GM18867 (cell line): ENCODE measurements around the gene TBC1D12.
"Not testable (repeated sequence)": the region's sequence is repeated elsewhere in the genome, so short reads cannot be mapped to it uniquely, and the experiment has no call there.

ENCODE experiments used
- ATAC-seq: cut with Tn5 transposase; IDR thresholded peaks from one replicate; pipeline ENCODE4 v1.9.1; 2021; ENCODE audit warnings: mild to moderate bottlenecking, moderate library complexity; ENCODE audit not compliant: unreplicated experiment

Gene TBC1D12

DNA sequence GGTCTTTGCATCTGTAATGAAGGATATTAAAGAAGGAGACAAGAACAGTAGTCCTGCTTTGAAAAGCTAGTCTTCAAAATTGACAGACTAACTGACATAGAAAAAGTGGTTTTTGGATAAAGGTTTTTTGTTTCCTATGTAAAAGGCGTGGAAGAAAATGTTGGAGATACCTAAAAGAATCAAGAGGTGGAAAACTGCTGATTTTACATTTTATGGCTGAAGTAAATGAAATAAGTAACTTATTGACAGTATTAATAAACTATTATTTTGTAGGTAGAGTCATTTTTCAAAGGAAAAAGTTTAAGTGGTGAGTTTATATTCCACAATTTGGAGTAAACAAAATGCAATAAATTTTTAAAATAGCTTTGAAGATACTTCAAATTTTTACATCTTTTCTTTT is 130.7 kb downstream of the TBC1D12 start:
- no peak for ATAC-seq

DNA sequence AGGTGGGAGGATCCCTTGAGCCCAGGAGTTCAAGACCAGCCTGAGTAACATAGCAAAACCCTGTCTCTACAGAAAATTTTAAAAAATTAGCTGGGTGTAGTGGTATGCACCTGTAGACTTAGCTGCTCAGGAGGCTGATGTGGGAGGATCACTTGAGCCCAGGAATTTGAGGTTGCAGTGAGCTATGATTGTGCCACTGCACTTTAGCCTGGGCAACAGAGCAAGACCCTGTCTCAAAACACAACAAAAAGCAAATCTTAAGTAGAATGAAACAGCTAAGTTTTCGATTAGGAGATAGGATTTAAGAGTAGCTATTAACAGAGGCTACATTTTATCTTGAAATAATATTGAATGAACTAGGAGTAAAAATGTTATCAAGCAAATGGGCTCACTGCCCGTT is 139.9 kb downstream of the TBC1D12 start:
- ATAC-seq = not testable (repeated sequence)

DNA sequence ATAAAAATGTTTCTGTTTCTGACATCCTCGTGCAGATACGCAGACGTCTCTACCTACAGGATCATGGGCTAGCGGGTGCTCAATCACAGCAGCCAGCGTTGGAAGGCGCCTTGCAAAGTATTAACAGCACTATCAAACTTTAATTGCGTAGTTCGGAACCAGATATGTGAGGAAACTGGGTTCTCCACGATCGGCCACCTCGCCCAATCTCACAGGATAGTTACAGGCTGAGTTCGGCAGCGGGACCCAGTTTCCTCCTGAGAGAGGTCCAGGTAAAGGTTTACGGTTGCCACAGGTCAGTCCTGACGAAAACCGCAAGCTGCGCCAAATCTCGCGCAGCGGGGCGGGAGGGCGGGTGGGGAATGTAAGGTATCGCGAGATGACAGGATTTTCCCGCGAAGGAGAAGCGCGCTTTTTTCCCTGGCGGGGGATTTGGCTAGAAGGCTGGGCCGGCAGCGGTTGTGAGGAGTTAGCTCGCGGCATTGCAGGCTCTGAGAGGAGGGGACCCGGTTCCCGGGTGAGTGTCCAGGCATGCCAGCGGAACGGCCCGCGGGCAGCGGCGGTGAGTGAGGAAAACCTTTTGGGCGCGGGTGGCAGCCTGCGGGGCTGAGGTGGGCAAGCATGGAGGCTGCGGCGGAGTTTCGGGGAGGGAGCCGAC is 143.2 kb downstream of the TBC1D12 start, which contains the start of gene HELLS:
HELLS (plus strand) TSS at position 398 of the 658 bp plus-strand sequence; CDS start at position 532, 134 bp downstream.
- ATAC-seq = peak; percentile 76

DNA sequence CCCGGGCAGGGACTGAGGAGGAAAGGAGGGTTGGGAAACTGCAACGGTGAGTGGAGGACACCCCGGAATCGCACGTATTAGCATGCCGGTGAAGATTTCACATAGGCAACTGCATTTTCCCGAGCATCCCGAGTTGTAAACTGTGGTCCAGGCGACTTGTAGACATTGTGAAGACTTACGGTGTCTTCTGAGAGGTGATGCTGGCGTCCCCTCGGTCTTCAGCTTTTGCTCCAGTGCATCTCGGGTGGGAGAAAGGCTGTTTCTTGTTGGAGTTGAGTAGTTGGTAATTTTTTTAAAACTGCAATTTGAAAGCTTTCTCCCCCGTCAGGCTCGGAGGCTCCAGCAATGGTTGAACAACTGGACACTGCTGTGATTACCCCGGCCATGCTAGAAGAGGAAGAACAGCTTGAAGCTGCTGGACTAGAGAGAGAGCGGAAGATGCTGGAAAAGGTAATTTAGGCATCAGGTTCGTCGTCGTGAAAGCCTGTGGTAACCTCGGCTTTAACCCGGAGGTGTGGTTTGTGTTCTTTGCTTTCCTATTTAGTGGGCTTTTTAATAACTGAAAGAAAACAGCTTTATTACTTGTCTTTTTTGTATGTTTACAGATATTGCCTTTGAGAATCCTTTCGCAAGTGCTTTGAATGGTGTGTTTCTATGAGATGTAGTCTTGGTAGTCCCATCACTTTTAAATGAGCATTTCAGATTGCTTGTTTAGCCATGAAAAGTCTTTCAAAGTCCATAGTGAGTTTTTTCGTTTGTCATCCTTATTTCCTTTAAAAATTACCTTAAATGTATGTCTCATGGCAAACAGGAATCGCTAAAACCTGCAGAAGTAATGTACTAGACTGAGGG is 143.9 kb downstream of the TBC1D12 start:
- ATAC-seq = peak; percentile 20

DNA sequence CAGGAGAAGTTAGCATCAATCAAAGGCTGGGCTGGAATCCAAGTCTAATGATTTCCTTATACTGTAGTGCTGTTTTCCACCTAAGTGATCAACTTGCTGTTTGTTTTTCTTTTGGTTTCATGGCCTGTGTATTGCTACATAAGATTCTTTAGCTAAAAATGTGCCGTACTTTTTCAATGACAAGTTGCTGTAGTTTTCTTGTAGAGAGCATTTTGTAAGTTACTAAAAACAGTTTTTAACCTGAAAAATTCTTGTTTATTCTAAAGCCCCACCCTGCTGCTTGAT is 144.5 kb downstream of the TBC1D12 start:
- ATAC-seq = no peak

DNA sequence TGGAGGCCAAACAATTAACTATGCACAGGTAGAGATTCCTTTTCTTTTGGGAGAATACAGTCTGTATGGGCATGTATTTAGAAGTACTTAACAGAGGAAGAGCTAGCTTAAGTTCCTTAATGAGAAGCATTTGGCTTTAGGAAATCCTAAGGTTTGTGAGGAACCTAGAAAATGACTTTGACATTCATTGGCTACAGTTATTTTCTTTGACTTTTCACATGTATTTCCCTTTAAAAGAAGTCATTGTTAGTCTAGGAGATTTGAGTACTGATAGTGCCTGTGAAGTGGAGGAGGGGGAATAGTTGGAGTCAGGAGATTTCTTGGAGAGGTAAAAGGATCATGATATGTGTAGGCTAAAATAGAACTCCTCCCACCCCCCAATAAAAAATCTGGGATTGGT is 146.9 kb downstream of the TBC1D12 start:
- no peak for ATAC-seq

DNA sequence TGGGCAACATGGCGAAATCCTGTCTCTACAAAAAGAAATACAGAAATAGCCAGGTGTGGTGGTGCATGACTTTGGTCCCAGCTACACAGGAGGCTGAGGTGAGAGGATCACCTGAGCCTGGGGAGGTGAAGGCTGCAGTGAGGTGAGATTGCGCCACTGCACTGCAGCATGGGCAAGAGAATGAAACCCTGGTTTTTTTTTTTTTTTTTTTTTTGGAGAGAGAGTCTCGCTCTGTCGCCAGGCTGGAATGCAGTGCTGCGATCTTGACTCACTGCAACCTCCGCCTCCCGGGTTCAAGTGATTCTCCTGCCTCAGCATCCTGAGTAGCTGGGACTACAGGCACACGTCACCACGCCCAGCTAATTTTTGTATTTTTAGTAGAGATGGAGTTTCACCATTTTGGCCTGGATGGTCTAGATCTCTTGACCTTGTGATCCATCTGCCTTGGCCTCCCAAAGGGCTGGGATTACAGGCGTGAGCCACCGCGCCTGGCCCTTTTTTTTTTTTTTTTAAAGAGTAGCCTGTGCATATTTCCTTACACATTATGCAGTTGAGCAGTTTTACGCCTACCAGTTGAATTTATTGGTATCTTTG is 165.5 kb downstream of the TBC1D12 start:
- ATAC-seq = not testable (repeated sequence)

DNA sequence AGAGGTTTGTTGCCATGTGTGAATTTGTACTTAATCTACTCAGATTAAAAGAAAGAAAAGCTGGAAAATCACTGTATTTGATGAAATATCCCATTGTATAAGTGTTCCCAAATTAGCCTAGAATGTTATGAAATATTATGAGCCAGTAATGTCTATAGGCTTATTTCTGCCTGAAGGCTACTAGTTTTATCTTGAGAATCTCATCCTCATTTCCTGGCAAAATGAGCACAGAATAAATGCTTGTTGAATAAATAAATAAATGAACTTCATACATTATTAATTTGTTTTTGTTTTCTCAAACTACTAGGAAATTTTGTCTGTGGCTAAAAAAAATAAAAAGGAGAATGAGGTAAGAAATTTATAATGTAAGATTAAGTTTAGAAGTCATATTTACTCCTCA is 168.7 kb downstream of the TBC1D12 start:
- no peak for ATAC-seq

DNA sequence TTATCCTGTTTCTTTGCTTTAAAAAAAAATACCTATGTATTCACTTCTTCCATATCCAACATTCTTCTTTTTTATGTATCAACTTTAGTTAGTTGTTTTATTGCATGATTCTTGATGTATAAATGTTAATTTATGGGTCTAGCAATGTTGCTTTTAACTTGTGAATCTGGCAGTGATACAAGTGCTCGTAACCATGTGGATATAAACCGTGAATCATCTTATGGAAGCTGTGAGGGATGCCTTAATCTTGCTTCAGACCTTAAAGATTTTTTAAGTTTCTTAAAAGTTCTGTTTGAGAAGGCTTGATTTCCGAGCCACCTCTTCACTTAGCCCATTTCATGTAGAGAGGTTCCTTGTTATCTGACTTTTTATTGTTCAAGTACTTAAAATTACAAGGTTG is 169.2 kb downstream of the TBC1D12 start:
- no peak for ATAC-seq

DNA sequence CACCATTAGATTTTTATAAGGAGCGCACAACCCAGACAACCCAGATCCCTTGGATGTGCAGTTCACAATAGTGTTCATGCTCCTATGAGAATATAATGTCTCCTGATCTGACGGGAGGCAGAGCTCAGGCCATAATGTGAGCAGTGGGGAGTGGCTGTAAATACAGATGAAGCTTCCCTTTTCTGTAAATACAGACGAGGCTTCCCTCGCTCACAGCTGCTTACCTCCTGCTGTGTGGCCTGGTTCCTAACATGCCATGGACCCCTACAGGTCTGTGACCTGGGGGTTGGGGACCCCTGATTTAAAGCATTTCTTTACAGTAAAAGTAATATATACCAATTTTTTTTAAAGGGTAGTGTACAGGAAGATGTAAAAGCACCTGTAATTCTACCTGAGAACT is 176.4 kb downstream of the TBC1D12 start:
- ATAC-seq = no peak

DNA sequence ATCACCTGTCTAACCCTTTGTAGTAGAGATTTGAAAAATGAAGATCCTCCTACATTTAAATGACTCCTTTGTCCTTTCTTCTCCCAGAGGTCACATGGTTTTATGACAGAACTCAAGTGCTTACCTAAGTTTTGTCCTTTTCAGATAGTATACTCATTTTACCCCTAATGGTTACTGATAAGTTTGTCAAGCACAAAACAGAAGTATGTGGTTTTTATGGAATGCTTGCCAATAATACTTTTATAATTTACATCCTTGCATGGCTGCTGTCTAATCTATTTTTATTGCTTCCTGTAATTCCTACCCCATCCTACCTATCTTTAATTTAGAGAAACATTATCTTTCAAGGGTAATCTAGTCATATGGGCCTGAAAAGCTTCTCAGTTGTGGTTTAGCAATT is 180.8 kb downstream of the TBC1D12 start:
- ATAC-seq = no peak
